GM08714 (cell line): ENCODE results near the gene RAB26.
"Not testable (repeated sequence)": the region's sequence is repeated elsewhere in the genome, so short reads cannot be mapped to it uniquely, and the experiment has no call there.

Experiments used
- H3K4me3 ChIP-seq: fragments of 200-500 bp; sonication (Bioruptor generic); 2 replicates; pipeline ENCODE4 v1.5.1; 2014; ENCODE audit warnings: mild to moderate bottlenecking, low read length, inconsistent platforms
- ZNF274 ChIP-seq: IDR thresholded peaks from 2 replicates; pipeline ENCODE4 v1.6.1; 2012; ENCODE audit warnings: mild to moderate bottlenecking, low read depth, low read length

Gene RAB26

DNA sequence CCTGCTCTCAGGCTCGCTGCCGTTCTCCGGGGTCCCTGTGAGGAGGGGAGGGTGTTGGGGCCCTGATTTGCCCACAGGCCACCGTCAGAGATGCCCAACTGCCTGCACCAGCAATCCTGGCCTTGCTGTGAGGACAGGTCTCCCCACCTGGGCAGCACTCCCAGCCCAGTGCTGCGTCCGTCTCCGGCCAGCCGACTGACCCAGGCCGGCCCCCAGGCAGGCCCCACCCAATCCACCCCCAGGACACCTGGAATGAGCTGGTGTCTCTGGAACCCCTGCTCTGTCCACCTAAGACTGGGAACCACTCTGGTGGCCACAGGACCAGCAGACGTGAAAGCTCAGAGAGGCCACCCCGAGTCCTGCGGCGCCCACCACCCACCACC, 32.8 kb upstream of the RAB26 start:
- no peak overlapping the region for H3K4me3 ChIP-seq
- TF ChIP-seq ZNF274, result no peak

DNA sequence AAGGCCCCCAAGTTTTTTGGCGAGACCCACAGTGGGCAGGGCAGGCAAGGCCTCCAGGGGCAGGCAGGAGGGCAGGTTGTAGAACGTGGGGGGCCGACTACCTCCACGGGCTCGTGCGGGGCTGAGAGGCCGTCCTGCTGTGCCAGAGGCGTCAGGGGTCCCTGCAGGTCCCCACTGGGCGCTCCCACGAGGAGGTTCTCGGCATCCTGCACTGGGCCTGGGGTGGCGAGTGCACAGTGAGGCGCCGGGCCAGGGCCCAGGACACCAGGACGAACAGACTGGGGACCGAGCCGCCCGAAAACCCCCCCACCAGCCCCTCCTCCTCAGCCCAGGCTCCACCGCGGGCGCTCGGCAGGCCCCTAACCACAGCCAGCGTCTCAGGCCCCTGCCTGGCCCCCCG, 32.0 kb upstream of the RAB26 start:
- H3K4me3 ChIP-seq, result not testable (repeated sequence)

DNA sequence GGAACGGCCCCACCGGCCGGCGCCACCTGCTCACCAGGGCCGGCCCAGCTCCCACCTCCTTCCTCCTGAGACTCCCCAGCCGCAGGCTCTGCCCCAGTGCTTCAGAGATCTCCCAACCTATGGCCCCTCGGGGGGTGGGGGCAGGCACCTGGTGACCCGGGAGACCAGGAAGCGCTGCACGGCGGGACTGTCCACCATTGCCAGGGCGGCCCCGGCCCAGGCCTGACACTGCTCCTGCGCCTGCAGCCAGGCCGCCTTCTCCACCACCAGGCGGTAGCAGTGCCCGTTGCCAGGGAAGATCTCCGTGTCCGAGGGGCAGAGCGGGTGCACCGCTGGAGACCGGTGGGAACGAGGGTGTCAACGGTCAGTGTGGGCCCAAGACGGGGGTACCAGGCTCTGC, 31.1 kb upstream of the RAB26 start:
- H3K4me3 ChIP-seq, result not testable (repeated sequence)

DNA sequence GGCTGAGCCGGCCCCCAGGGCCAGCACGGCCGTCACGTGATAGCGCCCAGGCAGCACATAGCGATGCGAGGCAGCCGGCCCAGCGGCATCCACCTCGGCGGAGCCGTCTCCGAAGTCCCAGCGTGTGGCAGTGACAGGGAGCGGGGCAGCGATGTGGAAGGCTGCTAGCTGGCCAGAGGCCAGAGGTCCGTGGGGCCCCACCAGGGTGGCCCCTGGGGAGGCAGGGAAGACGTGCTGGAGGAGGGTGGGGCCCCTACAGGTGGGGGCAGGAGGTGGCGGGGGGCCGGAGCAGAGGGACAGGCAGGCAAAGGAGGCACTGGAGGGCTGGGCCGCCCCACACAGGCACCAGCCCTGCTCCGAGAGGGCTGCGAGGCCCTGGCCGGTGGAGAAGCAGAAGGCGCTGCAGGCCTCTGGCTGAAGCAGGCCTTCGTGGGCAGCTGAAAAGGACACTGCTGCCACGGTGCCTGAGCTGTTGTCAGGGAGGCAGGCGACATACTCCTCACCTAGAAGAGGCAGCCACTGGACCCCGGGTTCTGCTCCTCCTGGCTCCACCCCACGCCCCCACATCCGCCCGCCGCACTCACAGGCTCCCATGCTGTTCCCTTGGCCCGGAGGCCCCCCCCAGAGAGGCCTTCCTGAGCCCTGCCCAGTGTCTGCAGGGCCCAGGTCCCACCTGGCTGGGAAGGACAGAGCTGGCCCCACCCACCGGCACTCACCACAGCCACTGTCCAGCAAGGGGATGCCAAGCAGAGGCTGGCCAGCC, 30.3 kb upstream of the RAB26 start:
- H3K4me3 ChIP-seq, result not testable (repeated sequence)

DNA sequence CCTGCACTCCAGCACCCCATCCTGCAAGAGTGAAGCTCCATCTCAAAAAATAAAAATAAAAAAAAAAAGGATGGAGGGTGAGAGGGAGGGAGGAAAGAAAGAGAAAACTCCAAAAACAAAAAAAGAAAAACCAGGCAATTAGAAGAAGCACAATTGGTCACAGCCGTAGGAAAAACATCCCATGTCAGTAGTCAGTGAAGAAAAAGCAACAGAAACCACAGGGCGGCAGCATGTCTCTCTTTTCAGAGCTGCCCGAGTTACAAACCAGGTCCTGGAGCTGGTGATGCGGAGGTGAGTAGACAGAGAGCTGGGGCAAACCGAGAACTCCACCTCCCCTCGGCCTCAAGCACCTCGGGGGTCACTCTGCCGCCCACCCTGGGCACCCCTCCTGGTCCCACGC, 27.1 kb upstream of the RAB26 start:
- not testable (repeated sequence) for H3K4me3 ChIP-seq

DNA sequence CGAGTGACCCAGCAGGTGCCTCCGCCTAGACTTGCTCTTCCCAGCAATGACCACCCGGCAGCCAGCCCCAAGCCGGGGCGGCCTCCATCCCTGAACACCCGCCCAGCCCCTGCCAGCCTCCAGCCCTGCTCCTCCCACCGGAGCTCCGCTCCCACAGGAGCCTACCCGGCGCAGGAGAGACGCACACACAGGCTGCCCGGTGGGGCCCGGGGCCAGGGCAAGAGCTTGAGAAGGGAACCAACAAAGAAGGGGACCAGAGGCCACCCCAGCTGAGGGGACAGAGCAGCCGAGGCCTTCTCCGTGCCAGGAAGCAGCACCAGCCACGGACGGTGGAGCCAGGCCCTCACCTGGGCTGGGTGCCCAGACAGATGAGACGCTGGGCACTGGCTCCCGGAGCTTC, 26.6 kb upstream of the RAB26 start:
- TF ChIP-seq ZNF274, result no peak

DNA sequence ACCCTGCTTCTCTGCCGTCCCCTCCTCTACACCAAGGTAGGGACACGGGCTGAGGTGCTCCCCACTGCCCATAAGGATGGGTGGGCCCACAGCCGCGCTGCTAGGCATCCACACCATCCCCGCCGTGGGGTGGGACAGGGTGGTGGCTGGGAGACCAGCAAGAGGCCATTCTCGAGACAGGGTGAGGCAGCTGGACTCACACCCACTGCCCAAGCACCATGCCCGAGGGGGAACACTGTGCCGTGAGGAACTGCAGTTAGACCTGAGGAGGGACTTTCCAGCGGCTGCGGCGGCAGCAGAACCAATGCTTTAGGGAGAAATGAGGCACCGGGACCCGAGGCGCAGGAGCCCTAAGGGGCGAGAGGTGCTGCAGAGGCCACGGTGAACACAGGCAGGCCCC, 26.0 kb upstream of the RAB26 start:
- no peak for TF ChIP-seq ZNF274
- no peak overlapping the region for H3K4me3 ChIP-seq

More for the DNA sequence above, 26.6 kb upstream of the RAB26 start:
- no peak overlapping the region for H3K4me3 ChIP-seq

DNA sequence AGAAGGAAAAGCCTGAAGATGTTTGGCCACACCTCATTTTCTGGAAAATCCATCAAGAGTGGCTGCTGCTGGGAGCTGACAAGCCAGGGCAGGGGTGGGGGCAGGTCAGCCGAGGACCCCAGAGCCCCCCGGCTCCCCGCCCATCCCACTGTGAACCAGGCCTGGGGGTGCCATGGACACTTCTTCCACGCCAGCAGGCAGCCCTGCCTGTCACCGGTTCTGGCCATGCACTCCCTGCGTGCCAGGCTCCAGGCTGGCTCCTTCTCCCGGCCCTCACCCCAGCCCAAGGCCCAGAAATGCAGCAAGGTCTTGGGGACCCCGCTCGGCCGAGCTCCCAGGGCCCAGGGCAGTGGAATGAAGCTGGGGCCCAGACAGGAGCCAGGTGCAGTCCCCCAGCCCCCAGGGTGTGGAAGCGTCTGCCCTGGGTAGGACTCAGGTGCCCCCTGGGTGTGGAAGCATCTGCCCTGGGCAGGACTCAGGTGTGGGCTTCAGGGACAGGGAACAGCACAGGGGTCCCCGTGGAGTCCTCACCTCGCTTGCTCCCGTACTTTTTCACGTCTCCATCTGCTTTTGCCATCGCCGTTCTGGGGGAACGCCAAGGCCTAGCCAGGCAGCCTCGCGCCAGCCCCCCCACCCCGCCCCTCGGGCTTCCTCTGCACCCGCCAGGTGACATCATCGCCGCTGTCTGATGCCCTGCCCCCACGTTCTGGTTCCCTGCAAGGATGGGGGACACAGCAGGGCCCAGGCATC, 25.3 kb upstream of the RAB26 start:
- not testable (repeated sequence) for H3K4me3 ChIP-seq

DNA sequence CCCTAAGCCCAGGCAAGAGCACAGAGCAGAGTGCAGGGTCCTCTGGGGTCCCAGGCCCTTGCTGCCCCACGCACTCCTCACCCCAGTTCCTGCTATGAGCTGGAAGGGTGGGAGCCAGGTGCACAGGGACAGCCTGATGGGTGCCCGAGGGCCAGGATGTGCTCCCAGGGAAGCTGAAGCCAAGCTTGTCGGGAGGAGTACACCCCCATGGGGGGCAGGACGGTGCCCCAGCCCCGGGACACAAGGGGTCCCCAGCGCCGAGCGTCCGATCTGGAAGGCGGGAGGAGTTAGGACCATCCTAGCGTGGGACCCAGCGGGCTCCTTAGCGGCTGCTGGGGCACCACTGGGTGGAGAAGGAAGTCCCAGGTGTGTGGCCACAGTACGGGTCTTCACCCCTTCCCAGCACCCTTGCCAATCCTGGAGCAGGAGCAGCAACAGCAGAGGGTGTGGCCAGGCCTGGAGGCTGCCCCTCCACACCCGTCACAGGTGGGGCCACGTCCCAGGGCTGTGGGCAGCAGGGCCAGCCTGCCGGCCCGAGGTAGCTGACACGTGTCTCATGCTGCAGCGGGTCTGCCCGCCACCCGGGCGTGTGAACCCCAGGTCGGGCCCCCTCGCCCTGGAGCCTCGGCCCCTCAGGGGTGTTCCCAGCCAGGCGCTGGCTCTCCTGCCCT, 24.6 kb upstream of the RAB26 start:
- not testable (repeated sequence) for H3K4me3 ChIP-seq

DNA sequence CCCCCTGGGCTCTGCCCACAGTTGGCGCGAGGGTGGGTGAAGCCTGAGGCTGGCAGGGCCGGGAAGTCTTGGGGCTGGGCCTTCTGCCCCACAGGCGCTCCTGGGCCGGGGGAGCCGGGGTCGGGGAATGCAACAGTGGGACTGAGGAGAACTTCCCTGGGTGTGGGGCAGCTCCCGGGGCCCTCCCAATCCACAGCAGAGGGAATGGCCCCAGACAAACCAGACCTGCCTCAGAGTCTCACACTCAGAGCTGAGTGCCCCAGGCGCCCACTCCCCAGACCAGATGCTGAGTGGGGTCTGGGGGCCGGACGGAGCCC, 24.1 kb upstream of the RAB26 start:
- not testable (repeated sequence) for H3K4me3 ChIP-seq

DNA sequence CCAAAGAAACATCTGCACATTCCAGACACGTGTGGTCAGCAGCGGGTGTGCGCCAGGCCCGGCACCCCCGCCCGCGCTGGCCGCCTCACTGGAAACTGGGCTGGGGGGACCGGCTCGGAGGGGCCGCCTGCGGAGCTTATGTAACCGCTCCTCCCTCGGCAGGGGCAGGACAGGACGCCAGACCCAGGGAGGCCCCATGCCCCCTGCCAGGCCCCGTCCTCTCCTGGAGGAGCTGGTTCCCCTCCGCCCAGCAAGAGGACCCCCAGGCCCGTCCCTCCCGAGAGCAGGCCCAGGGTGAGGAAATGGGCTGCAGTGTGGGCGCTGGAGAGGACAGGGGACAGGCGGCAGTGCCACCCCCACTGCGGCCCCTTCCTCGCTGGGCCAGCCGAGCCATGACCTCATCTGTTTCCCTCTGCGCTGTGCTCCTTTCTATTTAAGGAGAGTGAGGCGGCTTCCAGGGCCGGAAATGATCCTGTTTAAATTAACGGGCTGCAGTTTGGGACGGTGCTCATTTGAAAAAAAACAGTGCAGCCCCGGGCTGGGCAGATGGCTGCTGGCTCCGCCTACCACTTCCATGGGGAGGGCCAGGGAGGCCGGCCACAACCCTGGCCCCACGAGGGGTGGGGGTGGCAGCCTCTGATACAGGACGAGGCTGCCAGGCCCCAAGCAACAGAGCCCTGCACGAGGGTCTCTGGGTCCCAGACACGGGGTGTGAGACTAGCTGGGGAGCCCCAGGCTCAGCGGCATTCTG, 23.6 kb upstream of the RAB26 start:
- H3K4me3 ChIP-seq, result not testable (repeated sequence)

DNA sequence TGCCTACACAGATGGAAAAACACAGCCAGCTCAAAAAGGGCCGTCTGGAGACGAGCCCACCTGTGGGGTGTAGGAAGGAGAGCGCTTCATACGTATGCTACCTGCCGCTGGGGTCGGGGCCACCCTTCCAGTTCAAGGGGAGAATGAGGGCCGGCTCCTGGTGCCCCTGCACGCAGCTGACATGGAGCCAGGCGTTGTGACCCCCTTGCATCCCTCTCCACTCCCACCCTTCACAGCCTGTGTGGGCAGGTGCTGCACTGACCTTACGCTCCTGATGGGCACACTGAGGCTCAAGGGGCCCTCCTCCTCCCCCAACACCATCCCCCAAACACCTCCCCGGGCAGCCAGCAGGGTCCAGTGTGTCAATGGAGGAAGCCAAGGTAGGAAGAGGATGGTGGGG, 22.8 kb upstream of the RAB26 start:
- H3K4me3 ChIP-seq, result not testable (repeated sequence)

DNA sequence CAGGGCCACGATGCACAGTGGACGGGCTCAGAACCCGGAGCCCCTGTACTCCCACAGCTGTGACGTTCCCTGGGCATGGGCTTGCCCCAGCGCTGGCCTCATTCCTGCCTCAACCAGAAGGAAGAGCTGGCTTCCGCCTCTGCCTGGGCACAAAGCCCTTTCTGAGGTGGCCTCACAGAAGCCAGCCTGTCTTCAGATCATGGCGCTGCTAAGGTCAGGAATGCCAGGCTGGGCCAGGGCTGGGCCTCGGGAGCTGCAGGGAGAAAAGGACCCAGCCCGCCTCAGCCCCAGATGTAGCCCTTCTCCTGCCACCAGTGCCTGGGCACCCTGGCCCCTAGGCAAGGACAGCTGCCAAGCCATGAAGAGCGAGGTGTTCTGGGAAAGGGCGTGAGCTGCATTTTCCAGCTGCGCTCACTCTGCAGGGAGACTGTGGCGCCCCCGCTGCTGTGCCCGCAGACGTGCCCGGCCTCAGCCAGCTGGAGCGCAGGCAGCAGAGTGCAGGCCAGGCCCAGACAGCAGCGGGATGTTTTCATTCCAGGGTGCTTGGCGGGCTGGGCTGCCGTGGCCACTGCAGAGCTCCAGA, 22.2 kb upstream of the RAB26 start:
- H3K4me3 ChIP-seq, result not testable (repeated sequence)

DNA sequence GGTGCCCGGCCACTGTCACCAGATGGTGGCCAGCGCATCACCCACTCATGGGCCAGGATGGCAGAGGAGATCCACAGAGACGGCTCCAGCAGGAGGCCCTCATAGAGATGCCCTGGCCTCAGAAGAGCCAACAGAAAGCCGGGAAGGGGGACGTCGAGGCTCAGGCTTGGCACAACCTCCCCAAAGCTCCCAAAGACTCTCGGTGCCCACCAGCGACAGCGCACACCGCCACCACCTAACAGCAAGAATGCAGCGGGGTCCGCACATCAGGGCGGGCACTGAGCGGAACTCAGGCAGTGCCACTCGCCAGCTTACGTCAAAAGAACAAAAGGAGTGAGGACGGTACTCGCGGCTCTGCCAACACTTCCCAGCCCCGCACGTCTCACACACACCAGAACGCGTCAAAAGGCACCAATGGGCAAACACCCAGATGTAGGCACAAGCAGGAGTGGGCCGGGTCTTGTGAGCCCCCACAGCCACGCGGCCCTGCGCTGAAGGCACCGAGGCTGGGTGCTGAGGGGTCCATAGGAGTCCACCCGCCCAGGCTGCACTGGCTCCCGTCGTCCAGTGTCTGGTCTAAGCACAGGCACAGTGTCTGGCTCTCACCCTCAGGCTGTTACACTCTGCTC, 21.4 kb upstream of the RAB26 start:
- H3K4me3 ChIP-seq, result not testable (repeated sequence)

DNA sequence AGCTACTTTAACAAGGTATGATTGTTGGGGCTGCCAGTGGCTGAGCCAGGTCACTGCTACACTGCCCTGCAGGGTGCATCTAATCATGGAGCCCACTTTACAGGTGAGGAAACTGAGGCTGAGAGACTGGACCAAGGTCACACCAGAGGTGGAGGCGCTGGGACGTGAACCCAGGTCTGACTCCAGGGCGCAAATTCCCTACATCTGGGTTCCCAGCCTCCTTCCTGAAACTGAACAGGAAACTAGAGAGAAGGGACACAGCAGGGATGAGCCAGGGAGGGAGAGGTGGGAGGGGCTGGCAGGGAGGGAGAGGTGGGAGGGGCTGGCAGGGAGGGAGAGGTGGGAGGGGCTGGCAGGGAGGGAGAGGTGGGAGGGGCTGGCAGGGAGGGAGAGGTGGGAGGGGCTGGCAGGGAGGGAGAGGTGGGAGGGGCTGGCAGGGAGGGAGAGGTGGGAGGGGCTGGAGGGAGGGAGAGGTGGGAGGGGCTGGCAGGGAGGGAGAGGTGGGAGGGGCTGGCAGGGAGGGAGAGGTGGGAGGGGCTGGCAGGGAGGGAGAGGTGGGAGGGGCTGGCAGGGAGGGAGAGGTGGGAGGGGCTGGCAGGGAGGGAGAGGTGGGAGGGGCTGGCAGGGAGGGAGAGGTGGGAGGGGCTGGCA, 20.7 kb upstream of the RAB26 start:
- not testable (repeated sequence) for H3K4me3 ChIP-seq

DNA sequence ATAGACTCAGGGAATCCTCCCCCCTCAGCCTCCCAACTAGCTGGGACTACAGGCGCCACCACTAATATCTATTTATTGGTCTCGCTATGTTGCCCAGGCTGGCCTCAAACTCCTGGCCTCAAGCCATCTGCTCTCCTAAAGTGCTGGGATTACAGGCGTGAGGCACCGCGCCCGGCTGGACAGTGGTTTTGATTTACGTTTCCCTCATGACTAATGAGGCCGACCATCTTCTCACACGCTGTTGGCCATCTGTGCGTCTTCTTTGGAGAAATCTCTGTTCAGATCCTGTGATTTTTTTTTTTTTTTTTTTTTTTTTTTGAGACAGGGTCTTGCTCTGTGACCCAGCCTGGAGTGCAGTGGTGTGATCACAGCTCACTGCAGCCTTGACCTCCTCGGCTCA, 19.2 kb upstream of the RAB26 start:
- H3K4me3 ChIP-seq, result not testable (repeated sequence)

DNA sequence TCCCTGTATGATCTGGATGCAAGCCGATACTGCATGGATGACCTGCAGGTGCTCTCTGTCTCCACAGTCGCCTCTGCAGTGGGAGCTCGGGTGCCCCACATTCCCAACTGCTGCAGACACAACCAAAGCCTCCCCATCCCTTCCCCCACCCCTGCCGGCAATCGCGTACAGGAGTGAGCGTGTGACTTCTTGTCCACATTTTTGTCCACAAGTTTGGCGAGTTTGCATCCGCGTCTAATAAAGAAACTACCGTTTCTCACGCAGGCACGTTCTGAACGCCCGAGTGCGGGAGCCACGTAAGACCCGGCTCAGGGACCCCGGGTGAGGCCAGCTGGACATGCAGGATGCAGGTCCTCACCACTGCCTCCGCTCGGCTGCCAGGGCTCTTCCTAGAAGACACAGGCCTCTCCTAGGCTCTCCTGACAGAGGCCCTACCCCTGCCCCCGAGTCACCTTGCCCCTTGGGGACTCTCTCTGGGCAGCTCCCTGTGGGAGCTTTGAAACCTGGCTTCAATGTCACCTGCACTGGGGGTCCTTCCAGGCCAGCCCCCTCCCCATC, 18.5 kb upstream of the RAB26 start:
- not testable (repeated sequence) for H3K4me3 ChIP-seq

DNA sequence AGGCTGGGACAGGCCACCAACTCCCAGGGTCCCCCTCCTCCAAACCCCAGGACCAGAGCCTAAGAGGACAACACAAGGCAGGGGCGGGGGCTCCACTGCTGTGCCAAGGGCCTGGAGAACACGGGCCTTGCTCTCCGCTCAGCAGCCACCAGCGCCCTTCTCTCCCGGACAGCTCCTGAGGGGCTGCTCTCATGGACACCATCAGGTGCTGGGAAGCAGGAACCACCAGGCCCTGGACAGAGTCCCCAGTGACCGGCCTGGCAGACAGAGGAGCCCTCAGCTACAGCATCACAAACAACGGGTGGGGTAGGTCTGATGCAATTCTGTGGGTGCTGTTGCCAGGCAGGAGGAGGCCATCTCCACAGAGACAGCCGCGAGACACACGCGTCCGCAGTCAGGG, 14.6 kb upstream of the RAB26 start:
- not testable (repeated sequence) for H3K4me3 ChIP-seq

DNA sequence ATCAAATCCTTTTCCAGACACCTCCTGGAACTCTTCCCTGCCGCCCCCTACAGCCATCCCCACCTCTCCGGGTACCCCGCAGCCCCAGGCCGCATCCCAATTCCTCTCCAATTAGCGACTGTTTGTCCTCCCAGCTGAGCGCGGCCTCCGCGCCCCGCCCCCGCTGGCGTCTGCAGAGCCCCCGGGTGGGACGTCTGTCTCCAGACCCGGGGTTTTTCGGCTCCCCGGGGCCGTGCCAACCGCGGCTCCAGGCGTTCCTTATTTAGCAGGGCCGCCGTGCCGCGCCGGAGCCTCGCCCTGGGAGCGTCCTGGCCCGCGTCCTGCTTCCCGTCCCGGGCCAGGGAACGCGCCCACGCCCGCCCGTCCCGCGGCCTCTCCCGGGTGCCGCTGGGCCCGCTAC, 13.4 kb upstream of the RAB26 start:
- H3K4me3 ChIP-seq, result peak overlapping the region; percentile 67; the same call in 1 of the 2 replicates
